ENCODE results near the gene VWA8. TPM values are rescaled to one million over a fixed set of nuclear protein-coding genes. Genes with fewer than 3 reads are reported as not detected.
A peak's percentile ranks its signal among the peaks of the same experiment; 100 is the strongest.

VWA8 gene
- polyA plus RNA-seq, 1 donor from 2014 or later = 3.7 TPM

DNA sequence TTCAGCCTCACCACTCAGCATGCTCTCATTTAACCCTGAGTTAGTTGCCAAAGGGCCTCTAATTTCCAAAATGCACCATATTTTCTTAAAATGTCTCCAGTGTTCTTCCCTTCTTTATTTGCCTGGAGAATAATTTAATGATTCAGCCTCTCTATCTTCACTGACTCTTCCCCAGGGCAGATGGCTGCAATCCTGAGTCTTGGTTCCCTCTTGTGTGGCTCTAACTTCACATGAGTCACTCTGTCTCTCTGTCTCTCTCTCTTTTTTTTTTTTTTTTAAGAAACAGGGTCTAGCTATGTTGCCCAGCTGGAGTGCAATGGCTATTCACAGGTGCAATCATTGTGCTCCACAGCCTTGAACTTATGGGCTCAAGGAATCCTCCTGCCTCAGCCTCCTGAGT is 251.4 kb downstream of the VWA8 start:
- H3K27ac Mint-ChIP-seq = no peak overlapping the region
- H3K4me1 Mint-ChIP-seq = peaks cover 0 to 1% (median 0%) of the 10 kb centered on the region in 3 donors
- no peaks in the 10 kb centered on the region for H3K9me3 Mint-ChIP-seq
- H3K36me3 Mint-ChIP-seq = peaks cover 14% of the 10 kb centered on the region
- H3K4me3 Mint-ChIP-seq = no peak overlapping the region
- no peaks in the 10 kb centered on the region for H3K27me3 Mint-ChIP-seq

DNA sequence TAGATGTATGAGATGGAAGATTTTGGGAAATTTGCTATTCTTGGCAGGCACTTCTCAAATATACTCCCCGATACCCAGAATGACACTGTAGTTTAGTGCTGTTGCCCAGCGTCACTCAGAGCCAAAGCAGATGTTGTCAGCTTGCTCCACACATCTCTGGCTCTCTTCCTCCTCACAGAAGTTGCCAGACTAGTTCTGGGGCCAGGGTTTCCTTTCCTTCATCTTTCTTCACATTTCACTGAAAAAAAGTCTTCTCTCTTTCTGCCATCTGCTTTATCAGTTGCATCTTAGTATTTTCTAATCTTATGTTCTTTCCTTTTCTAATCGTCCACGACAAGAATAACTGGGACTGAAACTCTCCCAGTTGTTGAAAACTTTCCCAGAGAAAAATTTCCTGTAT is 252.2 kb downstream of the VWA8 start:
- peaks cover 12% of the 10 kb centered on the region for H3K36me3 Mint-ChIP-seq
- no peaks in the 10 kb centered on the region for H3K9me3 Mint-ChIP-seq
- peaks cover 0 to 1% (median 0%) of the 10 kb centered on the region in 3 donors for H3K4me1 Mint-ChIP-seq
- H3K27ac Mint-ChIP-seq = no peak overlapping the region
- H3K27me3 Mint-ChIP-seq = no peaks in the 10 kb centered on the region
- no peak overlapping the region for H3K4me3 Mint-ChIP-seq

DNA sequence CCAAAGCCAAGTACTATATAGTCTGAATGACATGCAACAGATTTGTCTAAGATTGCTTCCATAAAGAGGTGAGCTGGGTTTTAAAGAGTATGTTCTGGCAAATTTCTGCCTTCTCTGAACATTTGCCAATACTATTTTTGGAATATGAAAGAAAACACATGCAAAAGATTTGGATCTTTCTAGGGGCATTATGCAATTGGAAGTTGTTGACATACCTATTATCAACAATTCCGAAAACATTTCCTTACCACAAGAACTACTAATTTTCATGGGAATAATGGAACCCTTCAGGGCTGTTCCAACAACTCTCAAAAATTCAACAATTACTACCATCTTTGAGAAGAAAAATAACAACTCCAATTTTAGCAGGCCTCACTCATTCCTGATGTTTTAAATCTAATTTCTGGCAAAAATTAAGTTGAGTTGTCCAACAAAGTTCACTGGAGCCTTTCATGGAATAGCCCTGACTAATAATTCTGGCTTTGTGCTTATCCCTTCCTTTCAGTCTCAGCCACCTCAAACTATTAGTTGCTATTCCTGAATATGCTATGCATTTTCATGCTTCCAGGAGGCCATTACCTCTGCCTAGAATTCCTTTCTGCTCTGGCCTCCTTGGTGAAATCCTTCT is 253.6 kb downstream of the VWA8 start:
- no peak overlapping the region for H3K4me3 Mint-ChIP-seq
- H3K27ac Mint-ChIP-seq = no peak overlapping the region
- H3K27me3 Mint-ChIP-seq = no peaks in the 10 kb centered on the region
- peaks cover 10% of the 10 kb centered on the region for H3K36me3 Mint-ChIP-seq
- H3K4me1 Mint-ChIP-seq = peaks cover 0 to 1% (median 0%) of the 10 kb centered on the region in 3 donors
- no peaks in the 10 kb centered on the region for H3K9me3 Mint-ChIP-seq

DNA sequence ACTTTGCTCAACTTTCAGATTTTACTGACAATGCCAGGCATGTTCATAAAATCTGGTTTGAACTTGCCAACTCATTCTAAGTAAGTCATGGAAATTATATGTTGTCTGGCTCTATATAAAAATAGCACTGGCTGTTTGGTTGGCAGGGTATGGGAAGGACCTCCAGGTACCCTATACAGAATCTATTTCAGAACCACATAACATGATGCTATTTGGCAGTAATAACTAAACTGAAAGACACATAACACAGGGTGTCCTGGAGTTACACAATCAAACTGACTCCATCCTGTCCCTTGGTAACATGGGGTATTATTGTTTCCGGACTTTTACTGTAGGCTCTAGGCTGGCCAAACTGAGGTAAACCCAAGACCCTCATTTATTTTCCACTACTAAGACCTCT is 254.8 kb downstream of the VWA8 start:
- no peaks in the 10 kb centered on the region for H3K9me3 Mint-ChIP-seq
- no peak overlapping the region for H3K4me3 Mint-ChIP-seq
- H3K36me3 Mint-ChIP-seq = peaks cover 10% of the 10 kb centered on the region
- H3K4me1 Mint-ChIP-seq = peaks cover 0 to 1% (median 0%) of the 10 kb centered on the region in 3 donors
- H3K27me3 Mint-ChIP-seq = no peaks in the 10 kb centered on the region
- H3K27ac Mint-ChIP-seq = no peak overlapping the region

DNA sequence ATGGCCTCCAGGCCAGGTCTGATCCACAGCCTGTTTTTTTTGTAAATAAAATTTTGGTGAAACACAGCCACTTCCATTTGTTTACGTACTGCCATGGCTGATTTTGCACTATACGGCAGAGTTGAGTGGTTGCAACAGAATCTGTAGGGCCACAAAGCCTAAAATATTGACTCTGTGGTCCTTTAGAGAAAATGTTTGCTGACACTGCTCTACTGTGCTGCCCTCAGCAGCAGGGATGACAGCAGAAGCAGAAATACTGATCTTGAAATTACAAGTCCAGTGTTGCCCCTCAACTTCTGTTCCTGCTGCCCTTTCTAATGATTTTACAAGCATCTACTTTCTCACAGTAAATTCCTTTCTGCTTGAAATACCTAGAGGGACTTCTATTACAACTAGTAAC is 258.4 kb downstream of the VWA8 start:
- Mint-ChIP-seq H3K27ac (no peak overlapping the region), H3K9me3 (no peaks in the 10 kb centered on the region), H3K27me3 (no peaks in the 10 kb centered on the region), H3K36me3 (peaks cover 15% of the 10 kb centered on the region), H3K4me3 (no peak overlapping the region), H3K4me1 (no peaks in the 10 kb centered on the region)

DNA sequence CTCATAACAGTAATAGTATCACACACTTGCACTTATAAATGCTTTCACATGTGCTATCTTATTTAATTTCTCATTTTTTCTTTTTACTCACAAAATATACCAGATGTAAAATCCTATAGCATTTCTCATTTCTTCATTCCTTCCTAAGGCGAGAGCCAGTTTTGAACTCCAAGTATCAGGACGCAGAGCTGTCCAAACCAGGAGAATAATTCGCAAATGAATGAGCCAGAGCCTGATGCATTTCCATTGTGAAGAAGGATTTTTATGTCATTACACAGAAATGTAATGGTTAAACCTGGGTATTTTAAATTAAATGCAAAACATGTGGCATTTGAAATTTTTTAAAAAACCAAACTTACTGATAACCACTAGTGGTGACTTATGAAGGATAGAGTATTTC is 259.2 kb downstream of the VWA8 start:
- H3K9me3 Mint-ChIP-seq = no peaks in the 10 kb centered on the region

DNA sequence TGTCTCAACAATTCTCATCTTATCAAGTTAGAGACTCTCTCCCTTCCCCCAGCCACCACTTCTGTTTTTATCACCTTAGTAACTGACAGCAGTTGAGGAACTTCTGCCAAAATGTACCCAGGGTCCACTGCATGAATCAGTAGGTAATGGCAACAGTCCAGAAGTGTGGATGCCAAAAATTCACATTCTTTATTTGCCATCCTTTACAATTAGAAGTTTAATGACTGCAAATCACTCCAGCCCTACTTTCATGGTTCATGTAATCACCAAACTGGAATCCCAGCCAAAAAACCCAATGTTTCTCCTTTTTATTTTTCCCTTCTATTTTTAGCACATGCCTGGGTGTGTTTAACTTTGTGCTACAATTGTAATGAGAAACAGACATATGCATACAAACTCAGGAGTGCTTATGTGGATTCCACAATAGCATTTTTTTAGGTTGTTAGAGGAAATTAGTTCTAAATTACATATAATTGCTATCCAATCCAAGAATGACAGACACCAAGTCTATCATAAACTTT is 260.1 kb downstream of the VWA8 start:
- Mint-ChIP-seq H3K4me1 (peaks cover 0 to 9% (median 3%) of the 10 kb centered on the region in 3 donors), H3K9me3 (no peaks in the 10 kb centered on the region), H3K27me3 (no peaks in the 10 kb centered on the region), H3K4me3 (no peak overlapping the region), H3K36me3 (peaks cover 12% of the 10 kb centered on the region), H3K27ac (no peak overlapping the region)

More for the DNA sequence above, 259.2 kb downstream of the VWA8 start:
- Mint-ChIP-seq H3K4me1 (peaks cover 0 to 6% (median under 1%) of the 10 kb centered on the region in 3 donors), H3K4me3 (no peak overlapping the region), H3K27me3 (no peaks in the 10 kb centered on the region), H3K27ac (no peak overlapping the region), H3K36me3 (peaks cover 12% of the 10 kb centered on the region)

DNA sequence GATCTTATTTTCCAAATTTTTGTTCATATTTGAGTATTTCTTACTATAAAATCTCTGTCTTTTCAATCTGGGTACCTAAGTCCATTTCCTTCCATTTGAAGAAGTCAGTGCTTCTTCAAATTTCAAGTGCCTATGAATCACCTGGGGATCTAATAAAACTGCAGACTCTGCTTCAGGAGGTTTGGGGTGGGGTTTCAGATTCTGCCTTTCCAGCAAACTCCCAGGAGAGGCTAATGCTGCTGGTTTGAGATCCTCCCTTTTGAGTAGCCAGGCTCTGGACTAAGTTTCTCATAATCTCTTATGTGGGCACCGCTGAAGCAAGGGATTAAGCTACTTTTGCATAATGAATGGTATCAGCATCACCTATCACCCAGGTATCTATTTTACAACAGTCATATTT is 261.1 kb downstream of the VWA8 start:
- H3K4me1 Mint-ChIP-seq = peaks cover 8 to 20% (median 13%) of the 10 kb centered on the region in 3 donors
- no peak overlapping the region for H3K27ac Mint-ChIP-seq
- H3K36me3 Mint-ChIP-seq = peaks cover 10% of the 10 kb centered on the region
- H3K9me3 Mint-ChIP-seq = no peaks in the 10 kb centered on the region
- H3K4me3 Mint-ChIP-seq = no peak overlapping the region
- no peaks in the 10 kb centered on the region for H3K27me3 Mint-ChIP-seq

DNA sequence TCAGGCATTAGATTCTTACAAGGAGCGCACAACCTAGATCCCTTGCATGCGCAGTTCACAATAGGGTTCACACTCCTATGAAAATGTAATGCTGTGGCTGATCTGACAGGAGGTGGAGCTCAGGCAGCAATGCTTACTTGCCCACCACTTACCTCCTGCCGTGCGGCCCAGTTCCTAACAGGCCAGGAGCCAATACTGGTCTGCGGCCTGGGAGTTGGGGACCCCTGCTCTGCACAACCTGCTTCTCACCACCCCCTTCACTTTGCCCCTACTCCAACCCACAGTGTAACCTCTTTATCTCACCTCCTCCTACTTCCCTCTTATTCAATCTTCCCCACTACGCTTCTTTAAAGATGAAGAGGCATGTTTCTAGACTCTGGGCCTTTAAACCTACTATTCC is 263.3 kb downstream of the VWA8 start:
- Mint-ChIP-seq H3K4me3 (no peak overlapping the region), H3K9me3 (no peaks in the 10 kb centered on the region), H3K27me3 (no peaks in the 10 kb centered on the region), H3K27ac (no peak overlapping the region), H3K36me3 (peaks cover 13% of the 10 kb centered on the region), H3K4me1 (peaks cover 9 to 22% (median 15%) of the 10 kb centered on the region in 3 donors)

DNA sequence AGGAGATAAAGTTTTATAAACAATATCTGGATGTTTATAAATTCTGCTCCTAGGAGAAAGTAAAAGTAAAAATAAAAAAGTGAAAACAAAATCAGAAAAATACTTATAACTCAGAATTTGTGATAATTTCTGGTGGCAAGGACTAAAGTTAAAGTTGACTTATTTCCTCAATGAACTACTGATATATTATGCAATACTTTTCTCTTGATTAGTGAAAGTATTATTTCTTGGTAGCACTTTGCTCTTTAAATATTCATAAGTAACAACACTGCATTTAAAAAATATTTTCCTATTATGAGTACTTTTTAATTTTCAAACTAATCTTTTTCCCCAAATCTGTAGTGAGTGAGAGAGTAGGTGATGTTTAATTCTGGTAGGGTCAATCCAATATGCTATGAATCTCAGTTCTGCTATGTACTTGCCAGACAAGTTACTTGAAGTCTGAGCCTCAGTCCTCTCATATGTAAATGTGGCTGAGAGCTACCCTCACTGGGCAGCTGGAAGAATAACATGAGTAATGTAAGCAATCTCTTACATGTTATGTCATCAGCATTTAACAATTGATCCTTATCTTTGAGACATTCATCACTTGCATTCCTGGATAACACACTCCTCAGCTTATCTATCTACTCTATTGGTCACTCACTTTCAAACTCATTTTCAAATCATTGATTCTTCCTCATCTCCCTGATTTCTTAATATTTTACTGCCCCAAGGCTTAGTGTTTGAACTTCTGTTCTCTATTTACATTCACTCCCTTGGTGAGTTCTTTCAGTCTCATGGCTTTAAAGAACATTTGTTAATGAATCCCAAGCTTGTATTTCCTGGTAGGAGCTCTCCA is 264.5 kb downstream of the VWA8 start:
- Mint-ChIP-seq H3K9me3 (no peaks in the 10 kb centered on the region), H3K4me3 (no peak overlapping the region), H3K36me3 (peaks cover 13% of the 10 kb centered on the region), H3K4me1 (peaks cover 9 to 22% (median 15%) of the 10 kb centered on the region in 3 donors), H3K27ac (no peak overlapping the region), H3K27me3 (no peaks in the 10 kb centered on the region)

DNA sequence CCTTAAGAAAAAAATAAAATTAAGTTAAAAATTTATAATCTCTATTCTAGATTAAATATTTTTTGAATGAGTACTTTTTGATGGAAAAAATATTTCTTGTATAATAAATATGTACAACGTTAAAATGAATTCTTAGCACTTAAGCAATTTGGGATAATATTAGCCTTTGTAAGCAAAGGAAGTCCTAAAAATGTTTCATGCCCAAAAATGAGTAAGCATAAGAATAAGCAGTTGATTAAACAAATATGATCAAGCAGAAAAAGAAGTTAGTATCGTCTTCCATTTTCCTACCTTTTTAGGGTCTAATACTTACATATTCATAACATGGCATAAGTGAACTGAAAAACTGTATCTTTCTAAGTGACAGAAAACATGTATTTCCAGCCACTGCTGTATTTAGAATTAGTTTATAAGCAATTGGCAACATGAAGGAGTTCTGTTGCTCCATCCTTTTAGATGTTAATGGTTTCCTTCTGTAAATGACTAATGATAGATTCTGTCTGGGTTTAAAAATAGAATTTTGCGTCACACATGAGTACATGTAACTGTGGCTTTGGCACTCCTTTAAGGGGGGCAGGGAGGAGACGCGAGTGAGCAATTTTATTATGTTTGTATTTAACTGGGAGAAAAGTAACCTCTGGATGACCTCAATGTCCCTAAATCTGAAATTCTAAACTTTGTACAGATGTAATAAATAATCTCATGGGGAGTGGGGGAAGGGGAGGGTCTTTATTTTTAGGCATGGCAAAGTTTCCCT is 266.2 kb downstream of the VWA8 start:
- Mint-ChIP-seq H3K4me3 (peak overlapping the region in 1 of 4 donors; percentile 19), H3K9me3 (no peaks in the 10 kb centered on the region), H3K27me3 (no peaks in the 10 kb centered on the region), H3K4me1 (peaks cover 9 to 22% (median 15%) of the 10 kb centered on the region in 3 donors), H3K36me3 (peaks cover 19% of the 10 kb centered on the region), H3K27ac (no peak overlapping the region)

DNA sequence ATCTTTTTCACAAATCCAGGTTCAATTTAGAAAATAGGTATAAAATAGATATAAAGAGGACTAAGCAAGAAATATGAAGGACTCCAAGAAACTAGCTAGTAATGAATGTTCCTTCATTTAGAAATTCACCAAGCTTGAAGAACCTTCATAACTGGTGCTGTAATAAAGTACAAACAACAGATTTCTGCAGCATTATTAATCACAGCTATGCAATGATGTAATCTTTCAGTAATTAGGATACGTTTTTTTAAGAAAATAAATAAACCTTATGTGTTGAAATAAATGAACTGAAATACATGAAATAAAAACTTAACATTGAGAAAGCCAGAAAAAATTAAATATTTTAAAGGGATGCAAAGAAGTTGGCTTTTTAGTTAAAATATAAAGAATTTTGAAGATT is 267.5 kb downstream of the VWA8 start:
- Mint-ChIP-seq H3K9me3 (no peaks in the 10 kb centered on the region), H3K27ac (no peak overlapping the region), H3K4me3 (no peak overlapping the region), H3K36me3 (peaks cover 18% of the 10 kb centered on the region), H3K27me3 (no peaks in the 10 kb centered on the region), H3K4me1 (peaks cover 9 to 22% (median 15%) of the 10 kb centered on the region in 3 donors)

DNA sequence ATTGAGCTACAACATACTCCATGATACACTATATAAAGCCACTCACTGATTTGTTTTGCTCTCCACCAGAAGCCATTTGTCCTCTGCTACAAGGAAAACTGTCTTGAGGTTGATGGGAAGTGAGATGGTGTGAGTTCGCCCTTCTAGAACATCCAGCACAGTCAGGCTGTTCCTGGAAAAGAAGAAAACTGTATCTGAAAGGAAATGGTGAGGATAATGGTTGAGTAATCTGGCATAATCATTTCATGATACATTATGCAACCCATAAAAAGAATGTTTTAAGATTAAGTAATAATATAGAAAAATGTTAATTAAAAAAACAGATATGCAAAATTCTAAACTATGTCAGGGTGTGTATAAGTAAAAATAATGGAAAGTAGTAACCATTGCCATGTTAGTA is 269.6 kb downstream of the VWA8 start:
- Mint-ChIP-seq H3K27me3 (no peaks in the 10 kb centered on the region), H3K27ac (no peak overlapping the region), H3K4me3 (no peak overlapping the region), H3K4me1 (peaks cover 9 to 13% (median 12%) of the 10 kb centered on the region in 3 donors), H3K9me3 (no peaks in the 10 kb centered on the region), H3K36me3 (peaks cover 14% of the 10 kb centered on the region)

DNA sequence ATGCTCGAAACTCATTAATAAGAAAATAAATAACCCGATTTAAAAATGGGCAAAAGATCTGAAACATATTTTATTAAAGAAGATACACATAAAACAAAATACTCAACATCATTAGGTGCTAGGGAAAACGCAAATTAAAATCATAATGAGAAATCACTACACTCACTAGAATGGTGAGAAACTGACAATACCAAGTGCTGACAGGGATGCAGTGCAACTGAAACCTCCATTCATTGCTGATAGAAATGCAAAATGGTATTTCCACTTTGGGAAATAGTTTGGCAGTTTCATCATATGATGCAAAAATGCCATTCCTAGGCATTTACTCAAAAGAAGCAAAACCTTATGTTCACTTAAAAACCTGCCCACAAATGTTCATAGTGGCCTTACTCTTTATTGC is 278.1 kb downstream of the VWA8 start:
- H3K27me3 Mint-ChIP-seq = no peaks in the 10 kb centered on the region
- no peak overlapping the region for H3K27ac Mint-ChIP-seq
- H3K36me3 Mint-ChIP-seq = peaks cover 17% of the 10 kb centered on the region
- H3K4me1 Mint-ChIP-seq = no peaks in the 10 kb centered on the region
- H3K9me3 Mint-ChIP-seq = no peaks in the 10 kb centered on the region
- no peak overlapping the region for H3K4me3 Mint-ChIP-seq

DNA sequence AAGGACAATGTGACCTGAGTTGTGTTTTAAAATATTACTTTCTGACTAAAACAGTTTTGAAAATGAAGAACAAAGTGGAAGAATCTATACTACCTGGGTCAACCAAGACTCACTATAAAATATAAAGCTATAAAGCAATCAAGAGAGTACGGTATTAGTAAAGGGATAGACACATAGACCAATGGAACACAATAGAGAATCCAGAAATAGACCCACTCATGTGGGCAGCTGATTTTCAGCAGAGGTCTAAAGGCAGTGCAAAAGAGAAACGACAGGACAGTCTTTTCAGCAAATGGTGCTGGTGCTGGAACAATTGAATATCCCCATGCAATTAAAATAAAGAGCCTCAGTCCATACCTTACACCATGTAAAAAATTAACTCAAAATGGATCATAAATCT is 278.9 kb downstream of the VWA8 start:
- no peaks in the 10 kb centered on the region for H3K4me1 Mint-ChIP-seq
- no peak overlapping the region for H3K4me3 Mint-ChIP-seq
- H3K27ac Mint-ChIP-seq = no peak overlapping the region
- no peaks in the 10 kb centered on the region for H3K9me3 Mint-ChIP-seq
- peaks cover 18% of the 10 kb centered on the region for H3K36me3 Mint-ChIP-seq
- no peaks in the 10 kb centered on the region for H3K27me3 Mint-ChIP-seq

Measured in IgD-negative memory B cell (primary cell).